Left ventricle myocardium inferior (tissue), 1 donor: ENCODE measurements around the gene WDR90. TPM values are rescaled to one million over a fixed set of nuclear protein-coding genes. Genes with fewer than 3 reads are reported as not detected.

Source experiments
- DNase-seq: peaks from one replicate; pipeline ENCODE4 v3.0.0-alpha.2; 2020
- H3K27ac ChIP-seq: fragments of 200-600 bp; replicated peaks from 2 replicates; pipeline ENCODE4 v1.8.0; 2021
- H3K27me3 ChIP-seq: fragments of 200-600 bp; 2 replicates; pipeline ENCODE4 v1.8.0; 2021; ENCODE audit warnings: low read depth
- H3K36me3 ChIP-seq: fragments of 200-600 bp; 2 replicates; pipeline ENCODE4 v1.8.0; 2021
- H3K4me1 ChIP-seq: fragments of 200-600 bp; 2 replicates; pipeline ENCODE4 v1.8.0; 2021
- H3K4me3 ChIP-seq: fragments of 200-600 bp; 2 replicates; pipeline ENCODE4 v1.8.0; 2021; ENCODE audit warnings: mild to moderate bottlenecking, moderate library complexity
- H3K9me3 ChIP-seq: fragments of 200-600 bp; replicated peaks from 2 replicates; pipeline ENCODE4 v1.8.0; 2021
- intact Hi-C: fragments of 100-400 bp; cut with micrococcal nuclease; formaldehyde crosslinking; loops from one replicate; pipeline ENCODE4 v1.11.0; 2022
- total RNA-seq: library from RNA; stranded (reverse); fragmentation: NEBNext Ultra II Directional; extraction: Animal tissue kit (Norgen Biotek cat#: 25700); gene quantifications from one replicate; pipeline ENCODE4 v1.2.1, GENCODE V29; 2021
- TF ChIP-seq, protein P1 (sequence below): fragments of 200-600 bp; IDR thresholded peaks from 2 replicates; pipeline ENCODE4 v1.8.0; 2021; ENCODE audit warnings: antibody characterized with exemption, mild to moderate bottlenecking, borderline replicate concordance
- donor health status: DM: no; HTN: yes; CAD: no; lungs with severe emphysema.

The WDR90 gene
- total RNA-seq, 1 donor from 2014 or later: 9.2 TPM

DNA sequence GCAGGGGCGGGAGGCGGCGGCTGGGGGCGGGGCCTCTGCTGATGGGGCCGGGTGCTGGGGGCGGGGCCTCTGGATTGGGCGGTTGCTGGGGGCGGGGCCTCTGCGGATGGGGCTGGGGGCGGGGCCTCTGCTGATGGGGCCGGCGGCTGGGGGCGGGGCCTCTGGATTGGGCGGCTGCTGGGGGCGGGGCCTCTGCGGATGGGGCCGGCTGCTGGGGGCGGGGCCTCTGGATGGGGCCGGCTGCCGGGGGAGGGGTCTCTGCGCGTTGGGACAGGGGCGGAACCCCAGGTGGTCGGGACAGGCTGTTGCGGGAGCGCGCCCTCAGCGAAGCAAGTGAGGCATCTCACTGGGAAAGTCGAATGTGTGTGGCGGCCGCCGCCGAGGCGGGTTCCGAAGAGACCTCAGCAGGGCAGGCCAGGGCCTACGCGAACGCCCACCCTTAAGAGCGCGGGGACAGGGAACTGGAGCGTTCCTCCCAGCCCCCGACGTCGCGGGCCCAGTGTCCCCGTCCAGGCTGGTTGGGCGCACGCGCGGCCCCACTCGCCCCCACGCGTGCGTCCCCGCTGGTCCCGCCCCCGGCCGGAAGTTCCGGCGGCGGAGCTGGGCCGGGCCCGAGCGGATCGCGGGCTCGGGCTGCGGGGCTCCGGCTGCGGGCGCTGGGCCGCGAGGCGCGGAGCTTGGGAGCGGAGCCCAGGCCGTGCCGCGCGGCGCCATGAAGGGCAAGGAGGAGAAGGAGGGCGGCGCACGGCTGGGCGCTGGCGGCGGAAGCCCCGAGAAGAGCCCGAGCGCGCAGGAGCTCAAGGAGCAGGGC is 30.9 kb downstream of the WDR90 start, which contains the start of gene STUB1:
TSS of gene STUB1 (plus strand) at position 597 of the 811 bp plus-strand sequence. CDS start at position 713, 116 bp downstream.
- intact Hi-C loops: no loop called here
- Histone ChIP-seq H3K4me3 (peak within 1 kb of the TSS; percentile 88), H3K36me3 (peaks cover 21% of the 10 kb centered on the region), H3K27me3 (peaks cover 19% of the 10 kb centered on the region), H3K4me1 (peaks cover 72% of the 10 kb centered on the region), H3K9me3 (no peaks in the 10 kb centered on the region), H3K27ac (peak within 1 kb of the TSS; percentile 100)
- peak; percentile 88 for DNase-seq
- TF ChIP-seq, protein P1, sequence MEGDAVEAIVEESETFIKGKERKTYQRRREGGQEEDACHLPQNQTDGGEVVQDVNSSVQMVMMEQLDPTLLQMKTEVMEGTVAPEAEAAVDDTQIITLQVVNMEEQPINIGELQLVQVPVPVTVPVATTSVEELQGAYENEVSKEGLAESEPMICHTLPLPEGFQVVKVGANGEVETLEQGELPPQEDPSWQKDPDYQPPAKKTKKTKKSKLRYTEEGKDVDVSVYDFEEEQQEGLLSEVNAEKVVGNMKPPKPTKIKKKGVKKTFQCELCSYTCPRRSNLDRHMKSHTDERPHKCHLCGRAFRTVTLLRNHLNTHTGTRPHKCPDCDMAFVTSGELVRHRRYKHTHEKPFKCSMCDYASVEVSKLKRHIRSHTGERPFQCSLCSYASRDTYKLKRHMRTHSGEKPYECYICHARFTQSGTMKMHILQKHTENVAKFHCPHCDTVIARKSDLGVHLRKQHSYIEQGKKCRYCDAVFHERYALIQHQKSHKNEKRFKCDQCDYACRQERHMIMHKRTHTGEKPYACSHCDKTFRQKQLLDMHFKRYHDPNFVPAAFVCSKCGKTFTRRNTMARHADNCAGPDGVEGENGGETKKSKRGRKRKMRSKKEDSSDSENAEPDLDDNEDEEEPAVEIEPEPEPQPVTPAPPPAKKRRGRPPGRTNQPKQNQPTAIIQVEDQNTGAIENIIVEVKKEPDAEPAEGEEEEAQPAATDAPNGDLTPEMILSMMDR: no peak

- intact Hi-C loops: no loop called here
- H3K27me3 ChIP-seq: peaks cover 19% of the 10 kb centered on the region
- peaks cover 73% of the 10 kb centered on the region for H3K4me1 ChIP-seq
- no peak for DNase-seq
- peak overlapping the region; percentile 88 for H3K4me3 ChIP-seq
- H3K27ac ChIP-seq: peak overlapping the region; percentile 100
- H3K9me3 ChIP-seq: no peaks in the 10 kb centered on the region
- H3K36me3 ChIP-seq: peaks cover 21% of the 10 kb centered on the region
- TF ChIP-seq, protein P1: no peak
Measured at GRCh38 chr16:680625-680945, 31.4 kb downstream of the WDR90 start.

DNA sequence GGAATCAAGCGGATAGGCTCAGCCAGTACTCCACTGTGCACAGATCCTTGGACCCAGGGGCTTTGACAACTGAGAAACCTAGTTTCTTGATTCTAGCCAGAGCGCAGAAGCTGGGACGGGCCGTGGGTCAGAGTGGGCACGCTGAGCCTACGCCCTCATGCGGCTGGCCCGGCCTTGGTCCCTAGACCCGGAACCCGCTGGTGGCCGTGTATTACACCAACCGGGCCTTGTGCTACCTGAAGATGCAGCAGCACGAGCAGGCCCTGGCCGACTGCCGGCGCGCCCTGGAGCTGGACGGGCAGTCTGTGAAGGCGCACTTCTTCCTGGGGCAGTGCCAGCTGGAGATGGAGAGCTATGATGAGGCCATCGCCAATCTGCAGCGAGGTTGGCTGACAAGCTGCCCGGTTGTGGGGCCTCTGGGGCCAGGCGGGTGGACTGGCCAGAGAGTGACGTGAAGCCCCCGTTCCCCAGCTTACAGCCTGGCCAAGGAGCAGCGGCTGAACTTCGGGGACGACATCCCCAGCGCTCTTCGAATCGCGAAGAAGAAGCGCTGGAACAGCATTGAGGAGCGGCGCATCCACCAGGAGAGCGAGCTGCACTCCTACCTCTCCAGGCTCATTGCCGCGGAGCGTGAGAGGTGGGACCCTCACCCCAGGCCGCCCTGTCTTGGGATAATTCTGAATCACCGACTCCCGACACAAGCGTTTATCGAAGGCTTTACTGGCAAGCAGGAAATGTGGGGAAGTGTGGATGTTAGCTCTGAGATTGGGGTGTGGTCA is 32.0 kb downstream of the WDR90 start:
- H3K27ac ChIP-seq: peak overlapping the region; percentile 100
- intact Hi-C loops: no loop called here

DNA sequence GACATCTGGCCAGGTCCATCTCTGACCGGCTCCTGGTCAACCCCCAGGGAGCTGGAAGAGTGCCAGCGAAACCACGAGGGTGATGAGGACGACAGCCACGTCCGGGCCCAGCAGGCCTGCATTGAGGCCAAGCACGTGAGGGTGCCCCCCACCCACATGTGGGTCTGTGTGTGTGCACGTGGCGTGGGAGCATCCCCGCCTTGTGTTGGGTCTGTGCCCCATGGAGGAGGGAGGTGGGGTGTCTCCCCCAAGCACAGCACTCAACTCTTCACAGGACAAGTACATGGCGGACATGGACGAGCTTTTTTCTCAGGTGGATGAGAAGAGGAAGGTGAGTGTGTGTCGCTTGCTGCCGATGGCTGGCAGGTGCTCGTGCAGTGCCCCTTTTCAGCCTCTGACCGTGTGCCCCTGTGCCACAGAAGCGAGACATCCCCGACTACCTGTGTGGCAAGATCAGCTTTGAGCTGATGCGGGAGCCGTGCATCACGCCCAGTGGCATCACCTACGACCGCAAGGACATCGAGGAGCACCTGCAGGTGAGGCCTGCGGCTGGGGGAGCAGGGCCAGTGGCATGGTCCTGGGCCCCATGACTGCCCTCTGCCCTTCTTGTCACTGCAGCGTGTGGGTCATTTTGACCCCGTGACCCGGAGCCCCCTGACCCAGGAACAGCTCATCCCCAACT is 32.7 kb downstream of the WDR90 start:
- H3K27me3 ChIP-seq: peaks cover 13% of the 10 kb centered on the region
- TF ChIP-seq, protein P1: no peak
- H3K4me3 ChIP-seq: peak overlapping the region; percentile 88
- no peak for DNase-seq
- H3K27ac ChIP-seq: peak overlapping the region; percentile 100
- H3K4me1 ChIP-seq: peaks cover 71% of the 10 kb centered on the region
- no peaks in the 10 kb centered on the region for H3K9me3 ChIP-seq
- H3K36me3 ChIP-seq: peaks cover 25% of the 10 kb centered on the region
- intact Hi-C loops: no loop called here

More for the DNA sequence above, 32.0 kb downstream of the WDR90 start:
- peaks cover 19% of the 10 kb centered on the region for H3K27me3 ChIP-seq
- peak overlapping the region; percentile 88 for H3K4me3 ChIP-seq
- H3K4me1 ChIP-seq: peaks cover 73% of the 10 kb centered on the region
- TF ChIP-seq, protein P1: no peak
- H3K36me3 ChIP-seq: peaks cover 21% of the 10 kb centered on the region
- no peaks in the 10 kb centered on the region for H3K9me3 ChIP-seq
- no peak for DNase-seq
